Cardiac fibroblast (primary cell): Measurements from ENCODE around the gene SOX8.

Source experiments
- DNase-seq, 2 donors: peaks; one replicate each; pipeline versions ENCODE4 v3.0.0 to v3.0.0-alpha.2; 2010; ENCODE audit warnings: low read depth in 2 of 2
- H3K4me3 ChIP-seq, 2 donors: replicated peaks in 1 of 2; 1 replicate in 1 of 2; 2 replicates in 1 of 2; pipeline ENCODE4 v1.5.1; 2011; ENCODE audit warnings: low read depth in 2 of 2, low read length in 2 of 2, mild to moderate bottlenecking in 2 of 2, moderate library complexity in 1 of 2
- CTCF ChIP-seq: IDR thresholded peaks from one replicate; pipeline ENCODE4 v1.5.1; 2011; ENCODE audit warnings: low read depth, mild to moderate bottlenecking, low read length, inconsistent platforms

Gene SOX8

GRCh38 chr16:969508-970385, 11.8 kb upstream of the SOX8 start:
- peak overlapping the region; percentile 67 to 80 for H3K4me3 ChIP-seq
- DNase-seq: peak; percentile 24 to 35
- no peak for TF ChIP-seq CTCF

GRCh38 chr16:970386-970765, 11.2 kb upstream of the SOX8 start:
- peak overlapping the region; percentile 67 to 80 for H3K4me3 ChIP-seq
- no peak for DNase-seq
- TF ChIP-seq CTCF: no peak

GRCh38 chr16:970766-971581, 10.6 kb upstream of the SOX8 start, which contains the start of gene LMF1:
Gene LMF1, minus strand, starts transcription at chr16:970984. Its CDS starts 4 bp downstream, at chr16:970980.
- no peak for TF ChIP-seq CTCF

GRCh38 chr16:971582-971905, 10.0 kb upstream of the SOX8 start:
- no peak overlapping the region for H3K4me3 ChIP-seq
- TF ChIP-seq CTCF: no peak
- DNase-seq: no peak

More at GRCh38 chr16:970766-971581, 10.6 kb upstream of the SOX8 start, which contains the start of gene LMF1:
- peak; percentile 90 to 94 for DNase-seq
- H3K4me3 ChIP-seq: peak within 1 kb of the TSS; percentile 67 to 80

DNA sequence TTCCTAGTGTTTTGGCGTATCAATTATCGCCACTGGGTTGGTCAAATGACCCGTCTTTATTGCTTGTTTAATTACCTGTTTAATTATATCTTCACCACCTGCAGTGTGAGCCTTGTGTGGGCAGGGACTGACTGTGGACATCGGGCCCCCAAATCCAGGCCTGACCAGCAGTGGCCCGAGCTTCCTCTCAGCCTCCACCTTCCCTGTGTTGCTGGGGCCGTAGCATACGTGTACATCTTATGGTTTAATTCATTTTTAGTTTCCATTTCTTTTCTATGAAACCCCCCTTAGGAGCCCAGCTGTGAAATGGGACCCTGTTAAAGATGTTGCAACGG, 9.6 kb upstream of the SOX8 start:
- H3K4me3 ChIP-seq: no peak overlapping the region
- TF ChIP-seq CTCF: no peak
- no peak for DNase-seq

DNA sequence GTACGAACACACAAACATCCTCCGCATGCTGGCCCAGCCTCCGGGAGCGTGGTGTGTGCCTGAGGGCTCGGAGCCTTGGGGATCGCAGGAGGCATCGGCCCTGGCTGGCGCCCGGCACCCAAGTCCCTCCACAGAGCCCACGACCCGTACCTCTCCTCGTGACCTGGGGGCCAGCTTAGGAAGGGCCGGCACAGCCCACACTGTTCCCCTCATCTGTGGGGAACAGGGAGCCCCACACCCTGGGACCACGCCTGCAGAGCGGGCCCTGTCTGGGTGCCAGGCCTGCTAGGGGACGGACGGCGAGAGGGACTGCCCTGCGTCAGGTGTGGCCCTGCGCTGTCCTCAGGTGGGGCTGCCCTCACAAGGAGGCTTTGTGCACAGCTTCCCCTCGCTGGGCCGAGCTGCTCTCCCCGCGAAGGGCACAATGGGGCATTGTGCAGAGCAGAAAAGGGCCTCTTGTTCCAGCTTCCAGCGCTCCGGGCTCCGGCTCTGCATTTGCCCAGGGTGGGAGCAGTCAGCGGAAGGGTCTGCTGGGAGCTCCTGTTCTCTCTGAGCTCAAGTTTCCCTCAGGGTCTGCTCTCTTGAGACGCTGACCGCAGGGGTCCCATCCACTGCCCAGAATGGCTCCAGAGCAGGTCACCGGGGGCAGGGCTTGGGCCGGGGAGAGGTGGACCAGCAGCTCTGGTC, 9.1 kb upstream of the SOX8 start:
- no peak for DNase-seq

More for the DNA sequence above, 9.1 kb upstream of the SOX8 start:
- TF ChIP-seq CTCF: no peak
- no peak overlapping the region for H3K4me3 ChIP-seq
